H1 (cell line): ENCODE measurements around the gene ADAMTS16. TPM values are rescaled to one million over a fixed set of nuclear protein-coding genes. Genes with fewer than 3 reads are reported as not detected.

Source experiments
- RAD21 ChIP-seq, 2 experiments: IDR thresholded peaks in 1 of 2; conservative IDR thresholded peaks in 1 of 2; 2 replicates each; pipeline ENCODE4 v1.6.1; 2011; ENCODE audit warnings: low read depth in 2 of 2, low read length in 2 of 2, improper control_type of control experiment in 1 of 2, inconsistent platforms in 1 of 2, mild to moderate bottlenecking in 1 of 2, moderate library complexity in 1 of 2
- polyA plus RNA-seq, 7 experiments: library from polyadenylated mRNA; depleted of rRNA in 3 of 7; stranded (reverse) in 5 of 7; unstranded in 2 of 7; fragments of >200 nt in 5 of 7; fragments of 200-250 nt in 2 of 7; gene quantifications; 1 replicate in 5 of 7; 2 replicates in 1 of 7; 4 replicates in 1 of 7; pipeline versions ENCODE4 v1.2.1 to v1.2.3, GENCODE V29; 2011 to 2013; ENCODE audit warnings: missing spikeins in 2 of 7, mixed read lengths in 2 of 7
- total RNA-seq: library from RNA; stranded (reverse); fragmentation: NEBNext Ultra II Directional; extraction: Animal tissue kit (Norgen Biotek cat#: 25700); gene quantifications from 2 replicates; pipeline ENCODE4 v1.2.1, GENCODE V29; 2021

Gene ADAMTS16
- total and polyA plus RNA-seq, 2 of the 8 experiments (the other 6 are each of a cell fraction or from before 2014, with no cell fraction given), result 3.7 to 16.0 TPM

GRCh38 chr5:5360363-5360940 lies 220.3 kb downstream of the ADAMTS16 start (continued):
- TF ChIP-seq RAD21 (IDR thresholded peaks at IDR 0.05 in 1 of 2, conservative IDR thresholded peaks at IDR 0.05 in 1 of 2; ENCODE audit: low read depth in 2 of 2, low read length in 2 of 2), result no peak
- TF ChIP-seq, all 59 proteins: peak for 0
